Right lobe of liver (tissue), 6 donors: ENCODE data around the gene FUCA1. TPM values are rescaled to one million over a fixed set of nuclear protein-coding genes. Genes with fewer than 3 reads are reported as not detected.
"Not testable (repeated sequence)": the region's sequence is repeated elsewhere in the genome, so short reads cannot be mapped to it uniquely, and the experiment has no call there.

Experiments
- ATAC-seq, 4 donors: fragments of 200-7000 bp; cut with Tn5 transposase; one replicate each; pipeline ENCODE4 v1.9.1; 2020; ENCODE audit warnings: mild to moderate bottlenecking in 4 of 4, moderate library complexity in 4 of 4
- DNase-seq, 3 donors: peaks; one replicate each; pipeline ENCODE4 v3.0.0-alpha.2; 2020
- H3K27ac ChIP-seq, 3 donors: fragments of 200-600 bp; one replicate each; pipeline ENCODE4 v1.8.0; 2022
- H3K27me3 ChIP-seq, 2 donors: fragments of 200-600 bp; one replicate each; pipeline ENCODE4 v1.8.0; 2022
- H3K36me3 ChIP-seq, 4 donors: fragments of 200-600 bp; sonication (generic) in 1 of 4; one replicate each; pipeline versions ENCODE4 v1.5.1 to v1.8.0; 2017 to 2022; ENCODE audit warnings: control low read depth in 1 of 4
- H3K4me1 ChIP-seq, 4 donors: fragments of 200-600 bp; sonication (generic) in 1 of 4; one replicate each; pipeline versions ENCODE4 v1.5.1 to v1.8.0; 2017 to 2022; ENCODE audit warnings: control low read depth in 1 of 4
- H3K4me3 ChIP-seq, 3 donors: fragments of 200-600 bp; one replicate each; pipeline ENCODE4 v1.8.0; 2022
- H3K9me3 ChIP-seq, 4 donors: fragments of 200-600 bp; sonication (generic) in 1 of 4; one replicate each; pipeline versions ENCODE4 v1.5.1 to v1.8.0; 2017 to 2022; ENCODE audit warnings: control low read depth in 1 of 4
- CTCF ChIP-seq, 4 donors: fragments of 200-600 bp in 3 of 4; fragments of 450-650 bp in 1 of 4; IDR thresholded peaks; one replicate each; pipeline versions ENCODE4 v1.5.1 to v1.8.0; 2016 to 2022; ENCODE audit warnings: antibody characterized with exemption in 4 of 4, mild to moderate bottlenecking in 2 of 4
- POLR2A ChIP-seq: fragments of 450-650 bp; IDR thresholded peaks from one replicate; pipeline ENCODE4 v1.6.1; 2017; ENCODE audit warnings: antibody characterized with exemption, mild to moderate bottlenecking
- WGBS: methylation state at CpG from one replicate; pipeline ENCODE4 v1.1.6; 2018; ENCODE audit warnings: low coverage, low lambda C conversion rate; ENCODE audit not compliant: insufficient coverage; ENCODE audit errors: missing lambda C conversion rate; 5-methylcytosine and 5-hydroxymethylcytosine counted together
- intact Hi-C, 2 donors: fragments of 100-400 bp; cut with DNase I; formaldehyde crosslinking; loops; one replicate each; pipeline versions ENCODE4 v1.11.2 to v1.14.1; 2022
- total RNA-seq, 6 experiments: library from RNA; depleted of rRNA in 2 of 6; stranded (reverse); fragments of >200 nt in 2 of 6; fragmentation: NEBNext Ultra II Directional in 3 of 6; extraction: Animal tissue kit (Norgen Biotek cat#: 25700) in 3 of 6; gene quantifications; one replicate each; pipeline versions ENCODE4 v1.1.0 to v1.2.4, GENCODE V29; 2016 to 2023
- donor health status: DM: no; HTN: yes; CAD: no.
- donor health status: DM: no; HTN: no; CAD: no.
- donor health status: DM: no; HTN: no; CAD: no.
- donor health status: DM: no; HTN: yes; CAD: no.
- donor health status: DM: no; HTN: yes; CAD: no.

FUCA1 gene
- total RNA-seq, 6 experiments from 2014 or later, result 37.1 to 54.7 (median 45.1) TPM

DNA sequence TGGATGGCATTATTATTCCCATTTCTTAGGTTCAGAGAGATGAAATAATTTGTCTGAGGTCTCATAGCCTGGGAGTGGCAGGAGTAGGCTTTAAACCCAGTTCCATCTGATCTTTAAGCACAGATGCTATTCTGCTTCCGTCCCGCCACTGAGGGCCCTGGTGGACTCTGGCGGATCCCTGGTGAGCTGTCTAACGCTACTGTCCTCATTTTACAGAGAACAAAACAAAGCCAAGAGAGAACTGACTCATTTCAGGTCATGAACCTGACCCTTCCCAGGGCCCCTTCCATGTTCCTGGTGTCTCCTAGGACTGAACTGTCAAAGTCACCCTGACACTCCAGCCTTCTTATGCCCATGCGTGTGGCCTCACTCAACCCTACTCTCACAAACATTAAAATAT lies 64.4 kb downstream of the FUCA1 start:
- Histone ChIP-seq H3K27me3 (no peaks in the 10 kb centered on the region), H3K4me3 (no peak overlapping the region), H3K27ac (peak overlapping the region in 1 of 3 donors; percentile 38), H3K4me1 (peaks cover 0 to 51% (median 14%) of the 10 kb centered on the region in 4 donors), H3K9me3 (no peaks in the 10 kb centered on the region), H3K36me3 (peaks cover 0 to 32% (median 8%) of the 10 kb centered on the region in 4 donors)
- DNase-seq (no peak), ATAC-seq (no peak)
- 86% methylated on average over 5 of the region's 5 CpGs for WGBS
- TF ChIP-seq CTCF (IDR thresholded peaks at IDR 0.05) (no peak), POLR2A (no peak)
- intact Hi-C loops, result loop anchor here in 1 of 2 donors (10.0 kb wide), 1 partner anchor 61 kb away; the partner anchor contains the start of gene FUCA1

DNA sequence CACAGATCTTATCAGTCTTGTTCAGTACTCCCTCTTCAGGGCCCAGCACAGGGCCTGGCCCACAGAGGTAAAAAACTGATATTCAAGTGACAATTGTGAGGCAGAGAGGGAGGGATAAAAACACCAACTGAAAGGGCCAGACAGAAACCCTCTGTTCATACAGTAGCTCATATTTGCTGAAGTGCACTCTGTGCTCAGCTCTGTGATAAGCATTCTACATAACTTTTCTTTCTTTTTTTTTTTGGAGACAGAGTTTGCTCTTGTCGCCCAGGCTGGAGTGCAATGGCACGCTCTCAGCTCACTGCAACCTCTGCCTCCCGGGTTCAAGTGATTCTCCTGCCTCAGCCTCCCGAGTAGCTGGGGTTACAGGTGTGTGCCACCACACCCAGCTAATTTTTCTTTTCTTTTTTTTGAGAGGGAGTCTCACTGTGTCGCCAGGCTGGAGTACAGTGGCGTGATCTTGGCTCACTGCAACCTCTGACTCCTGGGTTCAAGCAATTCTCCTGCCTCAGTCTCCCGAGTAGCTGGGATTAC lies 65.2 kb downstream of the FUCA1 start:
- Histone ChIP-seq H3K4me1 (peaks cover 0 to 52% (median 14%) of the 10 kb centered on the region in 4 donors), H3K27ac (peak overlapping the region in 1 of 3 donors; percentile 96), H3K36me3 (peaks cover 0 to 31% (median 7%) of the 10 kb centered on the region in 4 donors)
- 90% methylated on average over 6 of the region's 7 CpGs for WGBS
- H3K27me3 ChIP-seq, DNase-seq, ATAC-seq, H3K4me3 ChIP-seq, H3K9me3 ChIP-seq: not testable (repeated sequence)
- intact Hi-C loops, result loop anchor here in 1 of 2 donors (10.0 kb wide), 1 partner anchor 62 kb away; the partner anchor contains the start of gene FUCA1

DNA sequence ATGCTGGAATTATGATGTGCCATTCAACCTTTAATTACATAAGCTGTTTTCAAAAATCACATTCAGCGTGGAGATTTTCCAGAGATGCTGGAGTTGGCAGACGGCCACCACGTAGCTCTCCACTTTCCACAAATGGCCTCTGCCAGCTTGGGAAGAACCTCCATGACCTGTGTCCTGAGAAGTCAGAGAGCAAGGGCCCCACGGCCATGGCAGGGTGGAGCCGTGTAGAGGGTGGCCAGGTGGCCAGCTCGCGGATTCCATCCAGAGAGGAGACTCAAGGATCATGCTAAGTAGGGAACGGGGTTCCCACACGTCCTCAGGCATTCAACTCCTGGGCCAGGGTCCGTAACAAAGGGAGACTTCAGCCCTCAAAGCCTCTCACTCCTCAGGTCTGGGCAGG lies 66.2 kb downstream of the FUCA1 start:
- TF ChIP-seq POLR2A (no peak), CTCF (IDR thresholded peaks at IDR 0.05) (no peak)
- 7% methylated on average over 3 of the region's 10 CpGs for WGBS

GRCh38 chr1:23801338-23801748 lies 66.7 kb downstream of the FUCA1 start:
- ATAC-seq (peak; percentile 14 to 49 (median 46)), DNase-seq (peak; percentile 52 to 82 (median 79))
- no peaks in the 10 kb centered on the region for H3K27me3 ChIP-seq
- peaks cover 0 to 51% (median 14%) of the 10 kb centered on the region in 4 donors for H3K4me1 ChIP-seq
- no peak for TF ChIP-seq CTCF (IDR thresholded peaks at IDR 0.05)
- no peak for TF ChIP-seq POLR2A
- H3K9me3 ChIP-seq, result no peaks in the 10 kb centered on the region
- peak overlapping the region; percentile 89 to 96 (median 94) for H3K27ac ChIP-seq
- 27% methylated on average over 8 of the region's 19 CpGs for WGBS
- peaks cover 0 to 24% (median 2%) of the 10 kb centered on the region in 4 donors for H3K36me3 ChIP-seq
- peak overlapping the region; percentile 71 to 80 (median 76) for H3K4me3 ChIP-seq
- intact Hi-C loops, result loop anchor here in 1 of 2 donors (10.0 kb wide), 1 partner anchor 63 kb away; the partner anchor contains the start of gene FUCA1

More for the DNA sequence above, 66.2 kb downstream of the FUCA1 start:
- DNase-seq, result peak; percentile 55 to 84 (median 84)
- intact Hi-C loops, result loop anchor here in 1 of 2 donors (10.0 kb wide), 1 partner anchor 63 kb away; the partner anchor contains the start of gene FUCA1
- ATAC-seq, result peak in 2 of 4 donors; percentile 14
- peaks cover 0 to 52% (median 14%) of the 10 kb centered on the region in 4 donors for H3K4me1 ChIP-seq
- no peaks in the 10 kb centered on the region for H3K27me3 ChIP-seq
- no peaks in the 10 kb centered on the region for H3K9me3 ChIP-seq
- H3K4me3 ChIP-seq, result peak overlapping the region in 2 of 3 donors; percentile 76 to 80
- peak overlapping the region in 2 of 3 donors; percentile 94 to 96 for H3K27ac ChIP-seq
- peaks cover 0 to 30% (median 4%) of the 10 kb centered on the region in 4 donors for H3K36me3 ChIP-seq
